Gastrocnemius medialis (tissue), 4 donors: ENCODE results near the gene SERPINA1. TPM values are rescaled to one million over a fixed set of nuclear protein-coding genes. Genes with fewer than 3 reads are reported as not detected.

Source experiments
- ATAC-seq, 2 donors: fragments of 150-250 bp; one replicate each; pipeline ENCODE4 v1.9.1; 2016
- DNase-seq, 2 donors: peaks; one replicate each; pipeline ENCODE4 v3.0.0-alpha.2; 2019
- H3K27ac ChIP-seq, 4 donors: fragments of 200-600 bp; sonication (generic); 1 replicate in 1 of 4; 2 replicates in 3 of 4; pipeline ENCODE4 v1.5.1; 2016 to 2018; ENCODE audit warnings: mild to moderate bottlenecking in 2 of 4, moderate library complexity in 1 of 4
- H3K27me3 ChIP-seq, 3 donors: fragments of 200-600 bp; sonication (generic) in 2 of 3; 1 replicate in 1 of 3; 2 replicates in 2 of 3; pipeline versions ENCODE4 v1.5.1 to v1.6.0; 2016 to 2019; ENCODE audit warnings: mild to moderate bottlenecking in 1 of 3, moderate library complexity in 1 of 3
- H3K36me3 ChIP-seq, 2 donors: fragments of 200-600 bp; sonication (generic) in 1 of 2; one replicate each; pipeline ENCODE4 v1.5.1; 2017 to 2018
- H3K4me1 ChIP-seq, 2 donors: fragments of 200-600 bp; sonication (generic) in 1 of 2; one replicate each; pipeline ENCODE4 v1.5.1; 2016 to 2017; ENCODE audit warnings: mild to moderate bottlenecking in 2 of 2
- H3K4me3 ChIP-seq, 4 donors: fragments of 200-600 bp; sonication (generic) in 3 of 4; 1 replicate in 1 of 4; 2 replicates in 3 of 4; pipeline ENCODE4 v1.5.1; 2016 to 2019; ENCODE audit warnings: mild to moderate bottlenecking in 2 of 4
- H3K9me3 ChIP-seq, 3 donors: fragments of 200-600 bp; sonication (generic) in 2 of 3; 1 replicate in 1 of 3; 2 replicates in 2 of 3; pipeline ENCODE4 v1.5.1; 2016 to 2019
- POLR2A ChIP-seq, 2 donors: fragments of 450-650 bp; IDR thresholded peaks; one replicate each; pipeline ENCODE4 v1.6.1; 2017; ENCODE audit warnings: antibody characterized with exemption in 2 of 2, mild to moderate bottlenecking in 2 of 2, moderate library complexity in 2 of 2
- in situ Hi-C, 4 donors: fragments of 200-750 bp; cut with MboI; loops; one replicate each; pipeline versions ENCODE4 v1.15.0 to v1.8.0; 2017; ENCODE audit warnings: low sequenced_read_pairs in 4 of 4
- intact Hi-C: fragments of 100-400 bp; cut with DNase I; formaldehyde crosslinking; loops from one replicate; pipeline ENCODE4 v1.15.1; 2023; ENCODE audit warnings: low total_unique reads
- total RNA-seq, 4 donors: library from RNA; depleted of rRNA; stranded (reverse); fragments of >200 nt; gene quantifications; one replicate each; pipeline versions ENCODE4 v1.1.0 to v1.2.3, GENCODE V29; 2016
- TF ChIP-seq, protein P1 (sequence below), 5 experiments: fragments of 450-650 bp in 3 of 5; fragments of 200-600 bp in 2 of 5; sonication (generic) in 2 of 5; IDR thresholded peaks in 4 of 5; conservative IDR thresholded peaks in 1 of 5; 1 replicate in 4 of 5; 2 replicates in 1 of 5; pipeline ENCODE4 v1.5.1; 2016 to 2019; ENCODE audit warnings: antibody characterized with exemption in 5 of 5, mild to moderate bottlenecking in 3 of 5, moderate library complexity in 3 of 5

SERPINA1 gene
- total RNA-seq, 4 donors from 2014 or later, result 0.56 to 135 (median 29.2) TPM

GRCh38 chr14:94344389-94344788 lies 44.0 kb downstream of the SERPINA1 start:
- intact Hi-C loops (no loop called here), in situ Hi-C loops (no loop called here)
- H3K9me3 ChIP-seq, result no peaks in the 10 kb centered on the region
- peaks cover 0 to 3% of the 10 kb centered on the region in 2 donors for H3K4me1 ChIP-seq
- H3K36me3 ChIP-seq, result no peaks in the 10 kb centered on the region
- no peak overlapping the region for H3K4me3 ChIP-seq
- no peaks in the 10 kb centered on the region for H3K27me3 ChIP-seq
- DNase-seq (no peak), ATAC-seq (no peak)
- TF ChIP-seq, protein P1, sequence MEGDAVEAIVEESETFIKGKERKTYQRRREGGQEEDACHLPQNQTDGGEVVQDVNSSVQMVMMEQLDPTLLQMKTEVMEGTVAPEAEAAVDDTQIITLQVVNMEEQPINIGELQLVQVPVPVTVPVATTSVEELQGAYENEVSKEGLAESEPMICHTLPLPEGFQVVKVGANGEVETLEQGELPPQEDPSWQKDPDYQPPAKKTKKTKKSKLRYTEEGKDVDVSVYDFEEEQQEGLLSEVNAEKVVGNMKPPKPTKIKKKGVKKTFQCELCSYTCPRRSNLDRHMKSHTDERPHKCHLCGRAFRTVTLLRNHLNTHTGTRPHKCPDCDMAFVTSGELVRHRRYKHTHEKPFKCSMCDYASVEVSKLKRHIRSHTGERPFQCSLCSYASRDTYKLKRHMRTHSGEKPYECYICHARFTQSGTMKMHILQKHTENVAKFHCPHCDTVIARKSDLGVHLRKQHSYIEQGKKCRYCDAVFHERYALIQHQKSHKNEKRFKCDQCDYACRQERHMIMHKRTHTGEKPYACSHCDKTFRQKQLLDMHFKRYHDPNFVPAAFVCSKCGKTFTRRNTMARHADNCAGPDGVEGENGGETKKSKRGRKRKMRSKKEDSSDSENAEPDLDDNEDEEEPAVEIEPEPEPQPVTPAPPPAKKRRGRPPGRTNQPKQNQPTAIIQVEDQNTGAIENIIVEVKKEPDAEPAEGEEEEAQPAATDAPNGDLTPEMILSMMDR (IDR thresholded peaks at IDR 0.05 in 4 of 5, conservative IDR thresholded peaks at IDR 0.05 in 1 of 5), result no peak
- no peak for TF ChIP-seq POLR2A (IDR thresholded peaks at IDR 0.05)
- H3K27ac ChIP-seq, result no peak overlapping the region

GRCh38 chr14:94343238-94344005 lies 45.0 kb downstream of the SERPINA1 start:
- TF ChIP-seq POLR2A (IDR thresholded peaks at IDR 0.05), result no peak
- TF ChIP-seq, protein P1 (IDR thresholded peaks at IDR 0.05 in 4 of 5, conservative IDR thresholded peaks at IDR 0.05 in 1 of 5), result no peak
- H3K27me3 ChIP-seq, result no peaks in the 10 kb centered on the region
- H3K9me3 ChIP-seq, result no peaks in the 10 kb centered on the region
- peaks cover 0 to 3% of the 10 kb centered on the region in 2 donors for H3K4me1 ChIP-seq
- no peaks in the 10 kb centered on the region for H3K36me3 ChIP-seq
- ATAC-seq (no peak), DNase-seq (no peak)
- no peak overlapping the region for H3K27ac ChIP-seq
- in situ Hi-C loops, result no loop called here
- H3K4me3 ChIP-seq, result no peak overlapping the region
- intact Hi-C loops, result no loop called here

DNA sequence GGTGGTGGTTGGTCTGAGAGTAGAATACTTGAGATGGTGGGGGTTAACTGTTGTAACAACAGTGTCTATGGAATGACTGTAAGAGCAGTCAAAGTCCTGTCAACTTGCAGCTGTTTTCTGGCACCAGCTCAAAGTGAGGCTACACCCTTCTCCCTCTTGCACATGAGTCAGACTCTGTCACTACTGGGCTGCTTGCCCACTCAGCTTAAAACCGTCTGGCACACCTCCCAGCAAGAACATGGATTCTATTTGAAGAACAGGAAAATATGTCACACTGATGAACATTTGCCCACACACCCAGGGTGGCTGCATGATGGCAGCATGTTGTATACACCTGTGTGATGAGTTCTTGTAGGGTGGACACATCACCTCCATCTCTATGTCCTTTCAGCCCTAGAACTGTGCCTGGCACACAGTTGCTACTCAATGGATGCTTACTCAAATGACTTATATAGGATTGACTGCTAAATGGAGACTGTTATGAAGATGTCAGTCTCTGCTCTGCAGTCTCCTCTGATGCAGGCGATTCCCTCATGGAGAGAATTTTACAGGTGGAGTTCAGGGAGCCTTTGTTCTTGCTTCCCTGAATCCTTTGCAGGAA lies 46.0 kb downstream of the SERPINA1 start:
- DNase-seq, result peak; percentile 40 to 66
- Histone ChIP-seq H3K9me3 (no peaks in the 10 kb centered on the region), H3K4me3 (no peak overlapping the region), H3K27ac (no peak overlapping the region), H3K4me1 (peaks cover 0 to 3% of the 10 kb centered on the region in 2 donors), H3K27me3 (no peaks in the 10 kb centered on the region), H3K36me3 (no peaks in the 10 kb centered on the region)
- in situ Hi-C loops (no loop called here), intact Hi-C loops (no loop called here)
- TF ChIP-seq, protein P1 (IDR thresholded peaks at IDR 0.05 in 4 of 5, conservative IDR thresholded peaks at IDR 0.05 in 1 of 5), result no peak
- no peak for TF ChIP-seq POLR2A (IDR thresholded peaks at IDR 0.05)
- ATAC-seq, result peak; percentile 76 to 77

DNA sequence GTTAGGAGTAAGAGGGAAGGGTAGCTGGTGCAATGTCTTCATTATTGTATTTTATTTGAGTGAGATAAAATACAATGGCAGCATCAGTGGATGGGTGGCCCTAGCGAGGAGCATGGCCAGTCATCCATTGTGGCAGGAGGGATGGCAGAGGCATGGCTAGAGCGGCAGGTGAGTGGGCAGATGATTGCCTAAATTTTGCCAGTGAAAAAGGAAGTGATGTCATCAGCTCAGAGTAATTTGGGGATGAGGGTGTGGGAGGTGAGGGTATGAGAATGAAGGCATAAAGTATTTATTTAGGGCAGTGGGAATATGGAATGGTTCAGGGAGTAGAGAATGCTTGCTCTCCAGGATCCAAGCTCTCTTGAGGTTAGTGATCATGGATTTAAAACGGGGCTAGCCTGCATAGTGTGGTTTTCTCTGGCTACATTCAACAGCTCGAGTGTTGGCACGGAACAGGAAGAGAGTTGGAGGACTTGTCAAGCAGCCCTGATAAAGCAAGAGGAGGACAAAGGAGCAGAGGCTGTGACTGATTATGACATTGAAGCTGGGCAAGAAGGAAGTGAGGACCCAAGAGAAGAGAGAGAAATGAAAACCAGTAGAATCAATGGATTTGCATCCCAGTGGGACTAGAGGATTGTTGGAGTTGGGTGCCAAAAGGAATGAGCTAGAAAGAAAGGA lies 46.6 kb downstream of the SERPINA1 start:
- ATAC-seq (no peak), DNase-seq (no peak)
- in situ Hi-C loops, result no loop called here
- intact Hi-C loops, result no loop called here
- Histone ChIP-seq H3K9me3 (no peaks in the 10 kb centered on the region), H3K4me1 (peaks cover 0 to 3% of the 10 kb centered on the region in 2 donors), H3K36me3 (no peaks in the 10 kb centered on the region), H3K4me3 (no peak overlapping the region), H3K27ac (no peak overlapping the region), H3K27me3 (no peaks in the 10 kb centered on the region)
- no peak for TF ChIP-seq POLR2A (IDR thresholded peaks at IDR 0.05)
- TF ChIP-seq, protein P1 (IDR thresholded peaks at IDR 0.05 in 4 of 5, conservative IDR thresholded peaks at IDR 0.05 in 1 of 5), result no peak
